A673 (cell line): ENCODE results near the gene CFAP410. TPM values are rescaled to one million over a fixed set of nuclear protein-coding genes. Genes with fewer than 3 reads are reported as not detected.
A peak's percentile ranks its signal among the peaks of the same experiment; 100 is the strongest.

Source experiments
- BruUV-seq: library from RNA; stranded (reverse); fragments of 400-500 nt; replicated peaks from 2 replicates; lab custom pipeline; 2021; lab: Mats Ljungman, UMichigan
- CTCF ChIA-PET: fragments of 300-600 bp; sonication (Branson Sonifier 250); formaldehyde crosslinking; loops from one replicate; lab custom pipeline; 2022; ENCODE audit warnings: antibody characterized with exemption; lab: Charles Lee
- POLR2A ChIA-PET: fragments of 300-600 bp; sonication (Branson Sonifier 250); formaldehyde crosslinking; loops from one replicate; lab custom pipeline; 2022; ENCODE audit warnings: antibody characterized with exemption; ENCODE audit not compliant: low non-redundant PET; lab: Charles Lee
- DNase-seq: peaks from one replicate; pipeline ENCODE4 v3.0.0-alpha.2; 2015; ENCODE audit warnings: low spot score
- H3K27ac ChIP-seq: fragments of 200-600 bp; sonication (generic); 2 replicates; pipeline ENCODE4 v1.5.1; 2016; ENCODE audit warnings: mixed run types, low read depth, mild to moderate bottlenecking, mixed read lengths, antibody characterized with exemption, low read length; ENCODE audit not compliant: poor library complexity, severe bottlenecking
- H3K27me3 ChIP-seq: fragments of 200-600 bp; sonication (generic); replicated peaks from 2 replicates; pipeline ENCODE4 v1.6.1; 2017; ENCODE audit warnings: mixed run types, low read depth, mild to moderate bottlenecking, mixed read lengths, antibody characterized with exemption, low read length; ENCODE audit not compliant: insufficient read depth, poor library complexity
- H3K36me3 ChIP-seq: fragments of 200-600 bp; sonication (generic); 2 replicates; pipeline ENCODE4 v1.6.1; 2016; ENCODE audit warnings: mixed run types, mild to moderate bottlenecking, mixed read lengths, antibody characterized with exemption, low read length; ENCODE audit not compliant: insufficient read depth, poor library complexity, severe bottlenecking
- H3K4me1 ChIP-seq: fragments of 200-600 bp; sonication (generic); 2 replicates; pipeline ENCODE4 v1.6.1; 2017; ENCODE audit warnings: mixed run types, mild to moderate bottlenecking, mixed read lengths, antibody characterized with exemption, low read length; ENCODE audit not compliant: insufficient read depth, poor library complexity, severe bottlenecking
- H3K4me3 ChIP-seq: fragments of 200-600 bp; sonication (generic); 2 replicates; pipeline ENCODE4 v1.5.1; 2016; ENCODE audit warnings: low read depth, mixed run types, mild to moderate bottlenecking, mixed read lengths, low read length; ENCODE audit not compliant: poor library complexity, severe bottlenecking
- H3K9me3 ChIP-seq: fragments of 200-600 bp; sonication (generic); 2 replicates; pipeline ENCODE4 v1.6.1; 2016; ENCODE audit warnings: mixed run types, low read depth, mild to moderate bottlenecking, mixed read lengths, antibody characterized with exemption, low read length; ENCODE audit not compliant: poor library complexity, severe bottlenecking
- CTCF ChIP-seq: fragments of 300-800, 200-600 bp; sonication (generic); conservative IDR thresholded peaks from 2 replicates; pipeline ENCODE4 v1.5.1; 2017; ENCODE audit warnings: low read depth, mild to moderate bottlenecking, antibody characterized with exemption, low read length, moderate library complexity, mixed read lengths
- EZH2 ChIP-seq: fragments of 200-600 bp; sonication (generic); IDR thresholded peaks from 2 replicates; pipeline ENCODE4 v1.6.1; 2017; ENCODE audit warnings: borderline replicate concordance, low read depth, mild to moderate bottlenecking, mixed read lengths, antibody characterized with exemption, low read length; ENCODE audit not compliant: poor library complexity, severe bottlenecking
- intact Hi-C: fragments of 100-400 bp; cut with micrococcal nuclease; formaldehyde crosslinking; loops from one replicate; pipeline ENCODE4 v1.10.0; 2022; ENCODE audit not compliant: unreplicated experiment
- total RNA-seq: library from RNA; stranded (reverse); gene quantifications from 2 replicates; pipeline ENCODE4 v1.2.3, GENCODE V29; 2021

The CFAP410 gene
- total RNA-seq, 1 experiment from 2014 or later: 14.0 TPM

- Histone ChIP-seq H3K27me3 (no peaks in the 10 kb centered on the region), H3K9me3 (no peaks in the 10 kb centered on the region), H3K4me3 (no peak overlapping the region), H3K4me1 (no peaks in the 10 kb centered on the region), H3K36me3 (no peaks in the 10 kb centered on the region), H3K27ac (no peak overlapping the region)
- POLR2A ChIA-PET: no interaction called here
- CTCF ChIA-PET: no interaction called here
- TF ChIP-seq EZH2 (no peak), CTCF (no peak)
- intact Hi-C loops: no loop called here
- no TSS peak for BruUV-seq
- no peak for DNase-seq
Observed at GRCh38 chr21:44377922-44378645, 38.9 kb upstream of the CFAP410 start.

GRCh38 chr21:44377201-44377921 is 38.2 kb upstream of the CFAP410 start:
- ChIA-PET CTCF (no interaction called here), POLR2A (no interaction called here)
- Histone ChIP-seq H3K36me3 (no peaks in the 10 kb centered on the region), H3K9me3 (no peaks in the 10 kb centered on the region), H3K27me3 (no peaks in the 10 kb centered on the region), H3K27ac (no peak overlapping the region), H3K4me3 (no peak overlapping the region), H3K4me1 (no peaks in the 10 kb centered on the region)
- intact Hi-C loops: no loop called here
- peak; percentile 61 for DNase-seq
- BruUV-seq: no TSS peak
- TF ChIP-seq CTCF (peak; percentile 37; the same call in 1 of the 2 replicates), EZH2 (no peak)

GRCh38 chr21:44376606-44377005 is 37.4 kb upstream of the CFAP410 start:
- Histone ChIP-seq H3K9me3 (no peaks in the 10 kb centered on the region), H3K4me1 (no peaks in the 10 kb centered on the region), H3K4me3 (no peak overlapping the region), H3K36me3 (no peaks in the 10 kb centered on the region), H3K27me3 (no peaks in the 10 kb centered on the region), H3K27ac (no peak overlapping the region)
- POLR2A ChIA-PET: no interaction called here
- CTCF ChIA-PET: no interaction called here
- BruUV-seq: no TSS peak
- DNase-seq: no peak
- intact Hi-C loops: no loop called here
- TF ChIP-seq EZH2 (no peak), CTCF (no peak)
